SU-DHL-6 (cell line): ENCODE results near the gene ISYNA1.
"Not testable (repeated sequence)": the region's sequence is repeated elsewhere in the genome, so short reads cannot be mapped to it uniquely, and the experiment has no call there.

Source experiments
- H2AFZ ChIP-seq: fragments of 200-600 bp; sonication (generic); 2 replicates; pipeline ENCODE4 v1.6.1; 2014; ENCODE audit warnings: low read depth, mild to moderate bottlenecking, moderate library complexity, mixed read lengths, antibody characterized with exemption, low read length; ENCODE audit not compliant: severe bottlenecking
- H3F3A ChIP-seq: fragments of 200-600 bp; shearing (Covaris generic); 2 replicates; pipeline ENCODE4 v1.6.0; 2016; ENCODE audit warnings: antibody characterized with exemption, mild to moderate bottlenecking; ENCODE audit not compliant: insufficient read depth
- H3K27ac ChIP-seq: fragments of 200-600 bp; sonication (generic); 2 replicates; pipeline ENCODE4 v1.5.1; 2016; ENCODE audit warnings: low read depth, mild to moderate bottlenecking, low read length, moderate library complexity, mixed read lengths
- H3K27me3 ChIP-seq: fragments of 200-600 bp; sonication (generic), shearing (Covaris generic); 2 replicates; pipeline ENCODE4 v1.6.0; 2014; ENCODE audit warnings: mild to moderate bottlenecking, low read length
- H3K36me3 ChIP-seq: fragments of 200-600 bp; sonication (generic); 2 replicates; pipeline ENCODE4 v1.6.1; 2014; ENCODE audit warnings: mild to moderate bottlenecking, low read length, mixed read lengths
- H3K4me2 ChIP-seq: fragments of 300-600, 200-600 bp; shearing (Covaris generic), sonication (generic); 2 replicates; pipeline ENCODE4 v1.6.0; 2014; ENCODE audit warnings: low read length, low read depth, mild to moderate bottlenecking; ENCODE audit not compliant: poor library complexity, severe bottlenecking
- H3K4me3 ChIP-seq: fragments of 200-600 bp; sonication (generic); 2 replicates; pipeline ENCODE4 v1.5.1; 2014; ENCODE audit warnings: antibody characterized with exemption, low read length, mild to moderate bottlenecking, mixed read lengths; ENCODE audit not compliant: insufficient read depth, poor library complexity, severe bottlenecking
- H3K79me2 ChIP-seq: fragments of 200-600 bp; sonication (generic); 2 replicates; pipeline ENCODE4 v1.6.1; 2014; ENCODE audit warnings: mild to moderate bottlenecking, low read length, moderate library complexity; ENCODE audit not compliant: insufficient read depth
- H3K9ac ChIP-seq: fragments of 200-600 bp; sonication (generic); 2 replicates; pipeline ENCODE4 v1.7.0; 2014; ENCODE audit warnings: mild to moderate bottlenecking, low read length
- H3K9me2 ChIP-seq: fragments of 200-600 bp; sonication (generic); replicated peaks from 2 replicates; pipeline ENCODE4 v1.6.1; 2014; ENCODE audit warnings: low read length; ENCODE audit not compliant: insufficient read depth
- H3K9me3 ChIP-seq: fragments of 200-600 bp; sonication (generic); 2 replicates; pipeline ENCODE4 v1.6.1; 2014; ENCODE audit warnings: low read length, mixed read lengths; ENCODE audit not compliant: insufficient read depth
- H4K20me1 ChIP-seq: fragments of 200-600 bp; sonication (generic); 2 replicates; pipeline ENCODE4 v1.6.1; 2014; ENCODE audit warnings: low read depth, mild to moderate bottlenecking, antibody characterized with exemption, low read length, moderate library complexity, mixed read lengths
- EZH2phosphoT487 ChIP-seq: fragments of 200-600 bp; sonication (generic), shearing (Covaris generic); conservative IDR thresholded peaks from 2 replicates; pipeline ENCODE4 v1.6.1; 2018; ENCODE audit warnings: mild to moderate bottlenecking, antibody characterized with exemption, low read length, moderate library complexity, mixed read lengths
- TF ChIP-seq, protein P1 (sequence below): fragments of 200-600 bp; sonication (generic); IDR thresholded peaks from one replicate; pipeline ENCODE4 v1.5.1; 2017; ENCODE audit warnings: antibody characterized with exemption, mild to moderate bottlenecking, low read length, moderate library complexity; ENCODE audit not compliant: insufficient read depth, poor library complexity, severe bottlenecking

The ISYNA1 gene

GRCh38 chr19:18412610-18413239 is 25.2 kb downstream of the ISYNA1 start:
- H3K36me3 ChIP-seq, result no peaks in the 10 kb centered on the region
- H4K20me1 ChIP-seq, result no peaks in the 10 kb centered on the region
- H3K9me3 ChIP-seq, result no peaks in the 10 kb centered on the region
- no peaks in the 10 kb centered on the region for H3F3A ChIP-seq
- H3K9me2 ChIP-seq, result no peaks in the 10 kb centered on the region
- TF ChIP-seq, protein P1, sequence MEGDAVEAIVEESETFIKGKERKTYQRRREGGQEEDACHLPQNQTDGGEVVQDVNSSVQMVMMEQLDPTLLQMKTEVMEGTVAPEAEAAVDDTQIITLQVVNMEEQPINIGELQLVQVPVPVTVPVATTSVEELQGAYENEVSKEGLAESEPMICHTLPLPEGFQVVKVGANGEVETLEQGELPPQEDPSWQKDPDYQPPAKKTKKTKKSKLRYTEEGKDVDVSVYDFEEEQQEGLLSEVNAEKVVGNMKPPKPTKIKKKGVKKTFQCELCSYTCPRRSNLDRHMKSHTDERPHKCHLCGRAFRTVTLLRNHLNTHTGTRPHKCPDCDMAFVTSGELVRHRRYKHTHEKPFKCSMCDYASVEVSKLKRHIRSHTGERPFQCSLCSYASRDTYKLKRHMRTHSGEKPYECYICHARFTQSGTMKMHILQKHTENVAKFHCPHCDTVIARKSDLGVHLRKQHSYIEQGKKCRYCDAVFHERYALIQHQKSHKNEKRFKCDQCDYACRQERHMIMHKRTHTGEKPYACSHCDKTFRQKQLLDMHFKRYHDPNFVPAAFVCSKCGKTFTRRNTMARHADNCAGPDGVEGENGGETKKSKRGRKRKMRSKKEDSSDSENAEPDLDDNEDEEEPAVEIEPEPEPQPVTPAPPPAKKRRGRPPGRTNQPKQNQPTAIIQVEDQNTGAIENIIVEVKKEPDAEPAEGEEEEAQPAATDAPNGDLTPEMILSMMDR, result no peak
- no peaks in the 10 kb centered on the region for H3K27me3 ChIP-seq
- H3K4me2 ChIP-seq, result no peak overlapping the region
- H3K27ac ChIP-seq, result no peak overlapping the region
- no peaks in the 10 kb centered on the region for H3K79me2 ChIP-seq
- no peak overlapping the region for H2AFZ ChIP-seq
- H3K4me3 ChIP-seq, result no peak overlapping the region
- H3K9ac ChIP-seq, result no peak overlapping the region

DNA sequence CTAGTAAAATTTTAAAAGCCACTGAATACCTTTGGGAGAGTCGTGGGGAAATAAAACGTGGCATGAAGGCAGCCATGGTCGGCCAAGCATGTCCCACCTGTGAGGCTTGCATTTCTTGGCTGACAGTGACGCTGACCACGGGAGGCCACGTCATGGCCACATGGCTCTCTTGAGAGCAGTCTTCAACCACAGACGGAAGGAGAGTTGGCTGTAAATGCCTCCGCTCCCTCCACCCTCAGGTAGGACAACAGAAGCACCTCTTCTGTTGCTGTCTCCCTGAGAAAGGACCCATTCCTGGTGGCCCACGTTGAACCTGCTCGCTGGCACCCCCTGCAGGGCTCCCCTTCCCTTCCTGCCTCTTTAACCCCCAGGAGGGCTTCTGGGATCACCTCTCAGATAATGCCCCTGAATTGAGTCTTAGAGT is 29.9 kb downstream of the ISYNA1 start:
- TF ChIP-seq, protein P1, result no peak
- no peak for TF ChIP-seq EZH2phosphoT487
- Histone ChIP-seq H3K4me3 (no peak overlapping the region), H3K36me3 (no peaks in the 10 kb centered on the region), H3K27me3 (no peaks in the 10 kb centered on the region), H3F3A (no peaks in the 10 kb centered on the region), H2AFZ (no peak overlapping the region), H3K9me2 (no peaks in the 10 kb centered on the region), H3K9ac (no peak overlapping the region), H3K79me2 (no peaks in the 10 kb centered on the region), H4K20me1 (no peaks in the 10 kb centered on the region), H3K4me2 (no peak overlapping the region), H3K27ac (no peak overlapping the region; the same call in 1 of the 2 replicates), H3K9me3 (no peaks in the 10 kb centered on the region)

- H3K9ac ChIP-seq, result no peak overlapping the region
- no peak overlapping the region for H3K27ac ChIP-seq
- peaks cover 8% of the 10 kb centered on the region for H3F3A ChIP-seq
- H3K4me3 ChIP-seq, result no peak overlapping the region
- H2AFZ ChIP-seq, result no peak overlapping the region
- no peaks in the 10 kb centered on the region for H3K36me3 ChIP-seq
- TF ChIP-seq EZH2phosphoT487, result no peak
- TF ChIP-seq, protein P1, result no peak
- no peak overlapping the region for H3K4me2 ChIP-seq
- H3K27me3 ChIP-seq, result no peaks in the 10 kb centered on the region
- no peaks in the 10 kb centered on the region for H3K79me2 ChIP-seq
- no peaks in the 10 kb centered on the region for H3K9me3 ChIP-seq
- H4K20me1 ChIP-seq, result no peaks in the 10 kb centered on the region
- H3K9me2 ChIP-seq, result no peaks in the 10 kb centered on the region
Measured at GRCh38 chr19:18406749-18407148, 31.2 kb downstream of the ISYNA1 start.

DNA sequence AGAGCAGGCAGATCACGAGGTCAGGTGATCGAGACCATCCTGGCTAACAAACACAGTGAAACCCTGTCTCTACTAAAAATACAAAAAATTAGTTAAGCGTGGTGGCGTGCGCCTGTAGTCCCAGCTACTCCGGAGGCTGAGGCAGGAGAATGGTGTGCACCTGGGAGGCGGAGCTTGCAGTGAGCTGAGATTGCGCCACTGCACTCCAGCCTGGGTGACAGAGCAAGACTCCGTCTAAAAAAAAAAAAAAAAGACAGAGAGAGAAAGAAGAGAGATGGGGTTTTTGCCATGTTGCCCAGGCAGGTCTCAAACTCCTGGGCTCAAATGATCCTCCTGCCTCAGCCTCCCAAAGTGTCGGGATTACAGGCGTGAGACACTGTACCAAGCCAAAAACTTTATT is 32.2 kb downstream of the ISYNA1 start:
- not testable (repeated sequence) for H3K27ac ChIP-seq, H3K36me3 ChIP-seq, H3K27me3 ChIP-seq, H3F3A ChIP-seq, H3K4me3 ChIP-seq, H3K9me3 ChIP-seq, H4K20me1 ChIP-seq, H3K79me2 ChIP-seq, H2AFZ ChIP-seq, H3K4me2 ChIP-seq, H3K9me2 ChIP-seq, H3K9ac ChIP-seq

DNA sequence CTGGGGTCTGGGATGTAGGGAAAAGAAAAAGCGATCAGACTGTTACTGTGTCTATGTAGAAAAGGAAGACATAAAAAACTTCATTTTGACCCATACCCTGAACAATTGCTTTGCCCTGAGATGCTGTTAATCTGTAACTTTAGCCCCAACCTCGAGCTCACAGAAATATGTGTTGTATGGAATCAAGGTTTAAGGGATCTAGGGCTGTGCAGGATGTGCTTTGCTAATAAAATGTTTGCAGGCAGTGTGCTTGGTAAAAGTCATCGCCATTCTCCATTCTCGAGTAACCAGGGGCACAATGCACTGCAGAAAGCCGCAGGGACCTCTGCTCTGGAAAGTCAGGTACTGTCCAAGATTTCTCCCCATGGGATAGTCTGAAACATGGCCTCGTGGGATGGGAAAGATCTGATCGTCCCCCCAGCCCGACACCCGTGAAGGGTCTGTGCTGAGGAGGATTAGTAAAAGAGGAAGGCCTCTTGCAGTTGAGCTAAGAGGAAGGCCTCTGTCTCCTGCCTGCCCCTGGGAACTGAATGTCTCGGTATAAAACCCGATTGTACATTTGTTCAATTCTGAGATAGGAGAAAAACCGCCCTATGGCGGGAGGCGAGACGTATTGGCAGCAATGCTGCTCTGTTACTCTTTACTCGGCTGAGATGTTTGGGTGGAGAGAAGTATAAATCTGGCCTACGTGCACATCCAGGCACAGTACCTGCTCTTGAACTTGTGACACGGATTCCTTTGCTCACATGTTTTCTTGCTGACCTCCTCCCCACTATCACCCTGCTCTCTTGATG is 35.3 kb downstream of the ISYNA1 start:
- H3K27ac ChIP-seq, H3K4me2 ChIP-seq, H3K79me2 ChIP-seq, H3K9ac ChIP-seq, H3K4me3 ChIP-seq, H3F3A ChIP-seq, H3K9me3 ChIP-seq, H3K36me3 ChIP-seq, H4K20me1 ChIP-seq, H3K9me2 ChIP-seq, H2AFZ ChIP-seq, H3K27me3 ChIP-seq: not testable (repeated sequence)
